ENCODE measurements around the gene DRD3.
A peak's percentile ranks its signal among the peaks of the same experiment; 100 is the strongest.

DRD3 gene

DNA sequence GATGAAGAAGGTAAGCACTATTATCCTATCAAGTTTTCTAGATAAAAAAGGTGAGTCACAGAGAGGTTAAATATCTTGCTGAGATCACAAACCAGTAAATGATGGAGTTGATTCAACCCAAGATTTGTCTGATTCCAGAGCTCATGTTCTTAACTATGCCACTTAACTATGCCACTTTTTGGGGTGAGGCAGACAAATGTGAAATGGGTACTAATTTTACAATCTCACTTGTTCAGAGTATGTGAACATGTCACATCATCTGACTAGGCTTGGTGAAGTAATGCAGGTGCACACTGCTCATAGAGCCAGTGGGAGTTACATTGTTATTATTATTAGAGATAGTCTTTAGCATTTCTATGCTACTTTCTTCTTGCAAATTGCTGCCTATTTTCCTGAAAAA, 2.0 kb downstream of the DRD3 start:
- TF ChIP-seq CTCF (IDR thresholded peaks at IDR 0.05): no peak

DNA sequence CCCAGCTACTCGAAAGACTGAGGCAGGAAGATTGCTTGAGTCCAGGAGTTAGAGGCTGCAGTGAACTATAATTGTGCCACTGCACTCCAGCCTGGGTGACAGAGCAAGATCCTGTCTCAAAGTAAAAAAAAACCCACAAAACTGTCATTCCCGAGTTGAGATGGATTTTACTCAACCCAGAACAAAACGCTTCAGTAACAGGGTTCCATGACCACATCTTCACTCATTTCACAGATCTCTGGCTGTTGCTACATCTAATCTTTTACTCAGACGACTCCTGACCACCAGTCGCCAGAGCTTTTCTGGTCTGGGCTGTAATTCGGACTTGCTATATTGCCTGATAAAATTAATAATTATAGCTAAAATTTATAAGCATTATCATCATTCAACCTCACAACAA, 2.4 kb downstream of the DRD3 start:
- no peak for TF ChIP-seq CTCF (IDR thresholded peaks at IDR 0.05)

DNA sequence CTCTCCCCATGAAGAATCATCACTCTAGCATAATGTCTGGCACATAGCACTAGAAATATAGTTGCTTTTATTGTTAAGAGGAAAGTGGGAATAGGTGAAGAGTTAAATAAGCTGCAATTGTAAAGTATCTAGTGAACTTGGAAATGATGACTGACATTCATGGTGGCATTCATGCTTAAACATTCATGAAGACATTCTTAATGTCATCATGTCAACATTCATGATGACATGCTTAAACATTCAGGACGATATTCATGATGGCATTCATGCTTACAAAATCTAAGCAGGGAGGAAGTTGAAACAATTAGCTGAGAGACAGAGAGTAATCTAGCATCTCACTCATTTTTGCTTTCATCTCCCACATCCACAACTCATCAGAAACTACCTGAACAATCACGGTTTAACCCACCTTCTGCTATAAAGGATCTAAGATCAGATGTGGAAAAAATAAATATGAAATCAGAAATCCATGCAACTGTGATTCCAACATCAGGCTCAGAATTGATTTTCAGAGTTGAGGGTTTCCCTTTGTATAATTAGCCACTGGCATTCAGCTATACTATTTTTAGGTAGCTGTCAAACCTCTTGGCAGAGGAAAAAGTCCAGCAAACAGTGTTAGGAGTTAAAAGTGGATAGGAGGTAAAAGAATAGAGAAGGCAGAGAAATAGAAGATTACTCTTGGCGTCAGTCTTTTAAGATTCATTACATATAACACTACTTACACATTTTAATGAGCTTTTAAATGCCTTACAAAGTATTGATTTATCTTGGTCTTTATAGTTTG, 3.5 kb downstream of the DRD3 start:
- no peak for TF ChIP-seq CTCF (IDR thresholded peaks at IDR 0.05)

DNA sequence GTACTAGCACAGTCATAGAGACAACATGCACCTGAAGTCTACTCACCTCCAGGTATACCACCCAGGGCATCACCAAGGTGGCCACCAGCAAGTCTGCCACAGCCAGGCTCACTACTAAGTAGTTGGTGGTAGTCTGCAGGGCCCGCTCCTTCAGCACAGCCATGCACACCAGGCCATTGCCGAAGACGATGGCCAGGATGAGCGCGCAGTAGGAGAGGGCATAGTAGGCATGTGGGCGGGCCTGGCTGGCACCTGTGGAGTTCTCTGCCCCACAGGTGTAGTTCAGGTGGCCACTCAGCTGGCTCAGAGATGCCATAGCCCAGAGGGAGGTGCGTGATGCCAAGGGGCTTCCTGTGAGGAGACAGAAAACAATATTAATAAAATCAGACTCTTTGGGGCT, 7.2 kb downstream of the DRD3 start:
- no peak for TF ChIP-seq CTCF (IDR thresholded peaks at IDR 0.05)

DNA sequence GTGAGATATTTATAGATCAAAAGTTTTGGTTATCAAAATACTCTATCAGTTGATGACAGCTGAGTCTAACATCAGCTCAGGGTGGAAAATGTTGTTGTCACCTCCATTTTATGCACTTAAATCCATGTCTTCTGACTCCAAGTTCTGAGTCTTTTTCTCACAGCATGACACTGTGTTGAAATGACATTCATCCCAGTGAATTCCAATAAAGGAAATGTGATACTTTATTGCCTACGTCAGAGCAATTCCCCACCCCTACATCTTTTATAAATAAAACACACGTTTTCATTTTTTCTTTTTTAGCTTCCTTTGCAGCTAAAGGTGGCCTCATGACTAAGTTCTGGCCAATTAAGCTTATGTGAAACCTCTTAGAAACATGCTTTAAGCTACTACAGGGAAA, 10.7 kb downstream of the DRD3 start:
- TF ChIP-seq CTCF (IDR thresholded peaks at IDR 0.05): no peak

DNA sequence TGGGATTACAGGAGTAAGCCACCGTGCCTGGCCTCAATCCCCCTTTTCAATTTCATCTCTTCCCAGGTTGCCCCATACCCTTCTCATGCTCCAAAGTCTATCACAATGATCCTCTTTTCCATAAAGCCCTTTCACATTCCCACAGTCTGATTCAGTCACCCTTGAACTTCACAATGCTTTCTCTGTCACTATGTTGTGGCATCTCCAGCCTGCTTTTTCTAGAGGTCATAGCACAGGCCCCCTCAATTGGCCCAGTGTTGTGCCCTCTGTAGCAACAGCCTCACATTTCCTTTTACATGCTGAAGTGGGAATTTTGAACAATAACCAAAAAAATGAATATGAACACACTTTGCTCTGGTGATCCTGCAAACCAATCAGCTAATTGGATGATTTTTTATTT, 21.5 kb downstream of the DRD3 start:
- no peak for TF ChIP-seq CTCF (IDR thresholded peaks at IDR 0.05)

- peak; percentile 75 for TF ChIP-seq CTCF (IDR thresholded peaks at IDR 0.05)
These were observed 23.5 kb downstream of the DRD3 start for GRCh38 chr3:114155370-114155821.

Measured in LNCAP (cell line).